Panc1 (cell line): Measurements from ENCODE around the gene PPEF1.

Experiments
- POLR2AphosphoS5 ChIP-seq: IDR thresholded peaks from 2 replicates; pipeline ENCODE4 v1.6.1; 2012; ENCODE audit warnings: mild to moderate bottlenecking, low read depth, low read length, moderate library complexity
- SIN3A ChIP-seq: IDR thresholded peaks from 2 replicates; pipeline ENCODE4 v1.6.1; 2012; ENCODE audit warnings: low read depth, mild to moderate bottlenecking, low read length, moderate library complexity, borderline replicate concordance; ENCODE audit not compliant: insufficient read depth
- TF ChIP-seq, protein P1 (sequence below): fragments of 450-650 bp; IDR thresholded peaks from 2 replicates; pipeline ENCODE4 v1.5.1; 2017; ENCODE audit warnings: mild to moderate bottlenecking
- TF ChIP-seq, protein P2 (sequence below), 2 experiments: IDR thresholded peaks; 2 replicates each; pipeline ENCODE4 v1.6.1; 2011 to 2012; ENCODE audit warnings: low read depth in 2 of 2, control low read depth in 1 of 2, low read length in 1 of 2, mild to moderate bottlenecking in 1 of 2, moderate library complexity in 1 of 2; ENCODE audit not compliant: insufficient read depth in 1 of 2

DNA sequence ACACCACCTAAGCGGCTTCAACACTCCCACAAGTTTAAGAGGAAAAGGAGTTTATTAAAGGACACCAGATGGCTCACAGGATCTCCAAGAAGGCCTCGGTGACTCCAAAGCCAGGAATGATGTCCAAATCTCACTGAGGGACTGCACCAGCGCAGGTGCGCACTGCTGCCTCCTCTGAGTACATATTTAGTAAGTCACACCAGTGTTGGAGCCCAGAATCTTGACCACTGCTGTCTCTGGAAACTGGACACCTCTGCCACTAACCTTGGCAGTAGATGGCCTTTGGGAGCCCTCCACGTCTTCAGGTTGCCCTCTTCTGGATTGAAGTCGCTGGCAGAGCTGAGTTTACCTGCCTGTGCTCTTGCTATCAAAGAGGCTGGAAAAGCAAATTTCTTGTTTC lies 25.4 kb upstream of the PPEF1 start:
- TF ChIP-seq, protein P1, sequence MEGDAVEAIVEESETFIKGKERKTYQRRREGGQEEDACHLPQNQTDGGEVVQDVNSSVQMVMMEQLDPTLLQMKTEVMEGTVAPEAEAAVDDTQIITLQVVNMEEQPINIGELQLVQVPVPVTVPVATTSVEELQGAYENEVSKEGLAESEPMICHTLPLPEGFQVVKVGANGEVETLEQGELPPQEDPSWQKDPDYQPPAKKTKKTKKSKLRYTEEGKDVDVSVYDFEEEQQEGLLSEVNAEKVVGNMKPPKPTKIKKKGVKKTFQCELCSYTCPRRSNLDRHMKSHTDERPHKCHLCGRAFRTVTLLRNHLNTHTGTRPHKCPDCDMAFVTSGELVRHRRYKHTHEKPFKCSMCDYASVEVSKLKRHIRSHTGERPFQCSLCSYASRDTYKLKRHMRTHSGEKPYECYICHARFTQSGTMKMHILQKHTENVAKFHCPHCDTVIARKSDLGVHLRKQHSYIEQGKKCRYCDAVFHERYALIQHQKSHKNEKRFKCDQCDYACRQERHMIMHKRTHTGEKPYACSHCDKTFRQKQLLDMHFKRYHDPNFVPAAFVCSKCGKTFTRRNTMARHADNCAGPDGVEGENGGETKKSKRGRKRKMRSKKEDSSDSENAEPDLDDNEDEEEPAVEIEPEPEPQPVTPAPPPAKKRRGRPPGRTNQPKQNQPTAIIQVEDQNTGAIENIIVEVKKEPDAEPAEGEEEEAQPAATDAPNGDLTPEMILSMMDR, result no peak
- TF ChIP-seq POLR2AphosphoS5 (no peak), SIN3A (no peak)
- TF ChIP-seq, protein P2, sequence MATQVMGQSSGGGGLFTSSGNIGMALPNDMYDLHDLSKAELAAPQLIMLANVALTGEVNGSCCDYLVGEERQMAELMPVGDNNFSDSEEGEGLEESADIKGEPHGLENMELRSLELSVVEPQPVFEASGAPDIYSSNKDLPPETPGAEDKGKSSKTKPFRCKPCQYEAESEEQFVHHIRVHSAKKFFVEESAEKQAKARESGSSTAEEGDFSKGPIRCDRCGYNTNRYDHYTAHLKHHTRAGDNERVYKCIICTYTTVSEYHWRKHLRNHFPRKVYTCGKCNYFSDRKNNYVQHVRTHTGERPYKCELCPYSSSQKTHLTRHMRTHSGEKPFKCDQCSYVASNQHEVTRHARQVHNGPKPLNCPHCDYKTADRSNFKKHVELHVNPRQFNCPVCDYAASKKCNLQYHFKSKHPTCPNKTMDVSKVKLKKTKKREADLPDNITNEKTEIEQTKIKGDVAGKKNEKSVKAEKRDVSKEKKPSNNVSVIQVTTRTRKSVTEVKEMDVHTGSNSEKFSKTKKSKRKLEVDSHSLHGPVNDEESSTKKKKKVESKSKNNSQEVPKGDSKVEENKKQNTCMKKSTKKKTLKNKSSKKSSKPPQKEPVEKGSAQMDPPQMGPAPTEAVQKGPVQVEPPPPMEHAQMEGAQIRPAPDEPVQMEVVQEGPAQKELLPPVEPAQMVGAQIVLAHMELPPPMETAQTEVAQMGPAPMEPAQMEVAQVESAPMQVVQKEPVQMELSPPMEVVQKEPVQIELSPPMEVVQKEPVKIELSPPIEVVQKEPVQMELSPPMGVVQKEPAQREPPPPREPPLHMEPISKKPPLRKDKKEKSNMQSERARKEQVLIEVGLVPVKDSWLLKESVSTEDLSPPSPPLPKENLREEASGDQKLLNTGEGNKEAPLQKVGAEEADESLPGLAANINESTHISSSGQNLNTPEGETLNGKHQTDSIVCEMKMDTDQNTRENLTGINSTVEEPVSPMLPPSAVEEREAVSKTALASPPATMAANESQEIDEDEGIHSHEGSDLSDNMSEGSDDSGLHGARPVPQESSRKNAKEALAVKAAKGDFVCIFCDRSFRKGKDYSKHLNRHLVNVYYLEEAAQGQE (IDR thresholded peaks at IDR 0.05; ENCODE audit: insufficient read depth in 1 of 2, low read depth in 2 of 2, low read length in 1 of 2), result no peak
